ENCODE measurements around the gene ABO. TPM values are rescaled to one million over a fixed set of nuclear protein-coding genes. Genes with fewer than 3 reads are reported as not detected.

ABO gene
- total and polyA plus RNA-seq, 2 of the 8 experiments (the other 6 are each of a cell fraction or from before 2014, with no cell fraction given): 0.03 TPM; not detected in 1

DNA sequence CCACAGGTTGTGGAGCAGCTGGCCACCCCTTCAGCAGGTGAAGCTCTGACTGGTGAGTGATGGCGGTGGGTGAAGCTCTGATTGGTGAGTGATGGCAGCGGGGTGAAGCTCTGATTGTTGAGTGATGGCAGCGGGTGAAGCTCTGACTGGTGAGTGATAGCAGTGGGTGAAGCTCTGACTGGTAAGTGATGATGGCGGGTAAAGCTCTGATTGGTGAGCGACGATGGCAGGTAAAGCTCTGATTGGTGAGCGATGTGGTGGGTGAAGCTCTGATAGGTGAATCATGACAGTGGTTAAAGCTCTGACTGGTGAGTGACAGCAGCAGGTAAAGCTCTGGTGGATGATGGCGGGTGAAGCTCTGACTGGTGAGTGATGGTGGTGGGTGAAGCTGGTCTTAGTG, 9.4 kb upstream of the ABO start:
- Histone ChIP-seq H4K5ac (ENCODE audit: insufficient read length, low read depth, low read length) (no peak overlapping the region), H3K4ac (replicated peaks; ENCODE audit: insufficient read length, low read depth, low read length) (no peak overlapping the region), H3K79me2 (ENCODE audit: control insufficient read depth in 1 of 2, insufficient read depth in 2 of 2, low read length in 2 of 2) (no peaks in the 10 kb centered on the region), H4K91ac (replicated peaks; ENCODE audit: insufficient read length, low read length) (no peak overlapping the region), H3K79me1 (ENCODE audit: low read depth, low read length) (no peaks in the 10 kb centered on the region), H3K14ac (ENCODE audit: insufficient read length) (no peak overlapping the region), H3K4me2 (ENCODE audit: insufficient read depth in 1 of 2, low read depth in 2 of 2, low read length in 2 of 2) (no peak overlapping the region), H3K18ac (ENCODE audit: extremely low read depth, low read length) (no peak overlapping the region), H3K36me3 (ENCODE audit: control insufficient read depth in 2 of 4, insufficient read depth in 4 of 4, low read length in 3 of 4) (no peaks in the 10 kb centered on the region), H3K23ac (ENCODE audit: insufficient read length) (no peak overlapping the region), H2AFZ (ENCODE audit: low read length) (no peak overlapping the region), H2AK5ac (ENCODE audit: low read depth, low read length) (no peak overlapping the region), H3K27me3 (replicated peaks in 1 of 4; ENCODE audit: control insufficient read depth in 3 of 4, extremely low read depth in 1 of 4, insufficient read depth in 3 of 4, low read length in 3 of 4) (no peaks in the 10 kb centered on the region; a peak in 1 of 7 replicates), H4K20me1 (replicated peaks in 1 of 2; ENCODE audit: control insufficient read depth in 1 of 2, insufficient read depth in 2 of 2, low read length in 2 of 2) (no peaks in the 10 kb centered on the region), H2BK12ac (ENCODE audit: low read depth, low read length) (no peak overlapping the region), H2BK20ac (ENCODE audit: low read length) (no peak overlapping the region), H2BK15ac (ENCODE audit: low read length) (no peak overlapping the region), H3K4me1 (replicated peaks in 1 of 4; ENCODE audit: control insufficient read depth in 3 of 4, insufficient read depth in 4 of 4, low read length in 3 of 4) (no peaks in the 10 kb centered on the region), H3K9me3 (ENCODE audit: insufficient read depth in 2 of 2, low read depth in 1 of 2, low read length in 1 of 2) (peaks cover 12% of the 10 kb centered on the region in 2 experiments), H4K8ac (ENCODE audit: extremely low read depth, insufficient read depth, low read length) (no peak overlapping the region), H3K56ac (replicated peaks; ENCODE audit: insufficient read length, low read depth, low read length) (no peak overlapping the region), H2BK120ac (replicated peaks; ENCODE audit: low read depth, low read length) (no peak overlapping the region), H3K9ac (replicated peaks in 1 of 4; ENCODE audit: extremely low read depth in 1 of 4, low read depth in 3 of 4, low read length in 3 of 4) (no peak overlapping the region), H2BK5ac (ENCODE audit: low read depth, low read length) (no peak overlapping the region), H3K4me3 (ENCODE audit: extremely low read depth in 1 of 4, insufficient read depth in 2 of 4, low read depth in 3 of 4, low read length in 4 of 4) (no peak overlapping the region), H3K23me2 (ENCODE audit: low read depth, low read length) (no peaks in the 10 kb centered on the region; the same call in 1 of the 2 replicates), H3K27ac (ENCODE audit: low read depth, low read length) (no peak overlapping the region)
- ChIA-PET POLR2A (ENCODE audit: partially characterized antibody) (no interaction called here), CTCF (ENCODE audit: partially characterized antibody) (interaction anchor here (0.9 kb wide), 1 partner anchor 45 kb away, joined by 4 read pairs; no protein-coding TSS in a partner anchor)
- FAIRE-seq (no peak), DNase-seq (ENCODE audit: low read depth in 1 of 2, low spot score in 2 of 2) (no peak)
- WGBS, 2 experiments (ENCODE audit: extremely low coverage in 1 of 2, insufficient coverage in 1 of 2, insufficient read length in 1 of 2, insufficient replicate concordance in 2 of 2, low coverage in 1 of 2, low lambda C conversion rate in 2 of 2, missing lambda C conversion rate in 1 of 2): 83% methylated on average over 8 of the region's 8 CpGs; no CpG with 5 or more reads in 1 of the 2 experiments
- TF ChIP-seq, protein P1, sequence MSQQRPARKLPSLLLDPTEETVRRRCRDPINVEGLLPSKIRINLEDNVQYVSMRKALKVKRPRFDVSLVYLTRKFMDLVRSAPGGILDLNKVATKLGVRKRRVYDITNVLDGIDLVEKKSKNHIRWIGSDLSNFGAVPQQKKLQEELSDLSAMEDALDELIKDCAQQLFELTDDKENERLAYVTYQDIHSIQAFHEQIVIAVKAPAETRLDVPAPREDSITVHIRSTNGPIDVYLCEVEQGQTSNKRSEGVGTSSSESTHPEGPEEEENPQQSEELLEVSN (IDR thresholded peaks at IDR 0.05): peak; percentile 32; the same call in 1 of the 2 replicates
- TF ChIP-seq BRCA1 (IDR thresholded peaks at IDR 0.05; ENCODE audit: low read depth, low read length): no peak
